ENCODE results near the gene PLA2G2F.

DNA sequence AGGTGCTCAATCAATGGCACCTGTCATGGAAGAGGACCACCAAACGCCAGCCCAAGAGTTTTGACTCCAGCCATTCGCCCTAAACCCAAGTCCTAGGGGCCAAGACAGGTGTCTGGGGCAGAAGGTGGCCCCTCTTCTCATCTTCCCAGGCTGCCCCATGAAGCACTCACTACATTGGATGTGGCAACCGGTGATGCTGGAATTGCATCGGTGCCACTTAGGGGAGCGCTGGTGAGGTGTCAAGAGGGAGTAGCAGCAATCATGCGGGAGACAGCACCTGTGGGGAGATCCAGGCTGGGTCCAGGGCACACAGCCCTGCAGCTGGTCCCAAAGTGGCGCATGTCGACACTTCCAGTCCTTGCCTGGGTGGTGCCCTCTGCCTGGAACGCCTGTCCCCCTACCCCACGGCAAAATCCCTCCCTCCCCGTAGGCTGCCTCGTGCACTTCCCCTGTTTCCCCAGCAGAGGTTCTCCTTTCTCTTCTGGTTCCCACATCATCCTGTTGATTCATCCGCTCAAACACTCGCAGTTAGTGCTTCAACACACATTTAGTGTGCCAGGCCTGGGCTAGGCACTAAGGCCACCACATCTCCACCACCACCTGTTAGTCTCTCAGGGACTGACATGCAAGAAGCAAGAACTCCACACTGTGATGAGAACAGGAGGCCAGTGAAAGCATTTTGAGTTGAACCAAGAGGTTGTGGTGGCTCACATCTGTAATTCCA is 38.3 kb upstream of the PLA2G2F start:
- TF ChIP-seq POLR2A (IDR thresholded peaks at IDR 0.05; ENCODE audit: low read length) (no peak), GATA1 (IDR thresholded peaks at IDR 0.05; ENCODE audit: low read depth, low read length) (no peak)

Measured in erythroblast (primary cell).